Measurements from ENCODE around the gene DOCK8. TPM values are rescaled to one million over a fixed set of nuclear protein-coding genes. Genes with fewer than 3 reads are reported as not detected.

Gene DOCK8
- total and polyA plus RNA-seq, 2 of the 4 experiments (the other 2 are of a cell fraction), result not detected

- TF ChIP-seq RCOR1 (IDR thresholded peaks at IDR 0.05; ENCODE audit: insufficient replicate concordance, low read length), result no peak
- TF ChIP-seq CHD1 (IDR thresholded peaks at IDR 0.05; ENCODE audit: low read depth, low read length), result no peak
- TF ChIP-seq RAD21 (IDR thresholded peaks at IDR 0.05; ENCODE audit: low read length), result no peak
- no peak for TF ChIP-seq FOS (IDR thresholded peaks at IDR 0.05; ENCODE audit: low read depth, low read length)
- no peak for TF ChIP-seq BHLHE40 (IDR thresholded peaks at IDR 0.05; ENCODE audit: low read depth, low read length)
- TF ChIP-seq CTCF (conservative IDR thresholded peaks at IDR 0.05; ENCODE audit: low read depth, low read length), result no peak
- TF ChIP-seq MAFK (IDR thresholded peaks at IDR 0.05; ENCODE audit: low read depth, low read length), result no peak
- no peak for TF ChIP-seq SMC3 (IDR thresholded peaks at IDR 0.05; ENCODE audit: low read depth, low read length)
- TF ChIP-seq RFX5 (IDR thresholded peaks at IDR 0.05; ENCODE audit: low read depth, low read length), result no peak
- no peak for TF ChIP-seq MAZ (IDR thresholded peaks at IDR 0.05; ENCODE audit: borderline replicate concordance, low read depth, low read length)
- TF ChIP-seq NFE2L2 (IDR thresholded peaks at IDR 0.05; ENCODE audit: low read depth, low read length), result no peak
- no peak for TF ChIP-seq CEBPB (IDR thresholded peaks at IDR 0.05; ENCODE audit: low read depth, low read length)
- TF ChIP-seq USF2 (IDR thresholded peaks at IDR 0.05; ENCODE audit: low read depth, low read length), result no peak
- no peak for TF ChIP-seq ELK1 (IDR thresholded peaks at IDR 0.05; ENCODE audit: borderline replicate concordance, low read depth, low read length)
- in situ Hi-C loops (cut with MboI; ENCODE audit: low sequenced_read_pairs), result no loop called here
- no peak overlapping the region for H2AFZ ChIP-seq (replicated peaks; ENCODE audit: low read length, poor library complexity)
- ChIA-PET CTCF (interaction anchor here (0.9 kb wide), 1 partner anchor 8 kb away, joined by 3 read pairs; no protein-coding TSS in a partner anchor), POLR2A (ENCODE audit: unreplicated experiment) (no interaction called here)
- no peaks in the 10 kb centered on the region for H3K4me1 ChIP-seq (ENCODE audit: control insufficient read depth, insufficient read depth, low read length)
- H4K8ac ChIP-seq (ENCODE audit: low read depth in 2 of 2, low read length in 2 of 2), result no peak overlapping the region
- no peak overlapping the region for H3K18ac ChIP-seq (ENCODE audit: low read depth, low read length)
- no peak overlapping the region for H4K5ac ChIP-seq (ENCODE audit: low read depth, low read length)
- intact Hi-C loops (cut with micrococcal nuclease), result no loop called here
- no peak overlapping the region for H3K14ac ChIP-seq (replicated peaks; ENCODE audit: low read depth, low read length)
- no peak overlapping the region for H2AK5ac ChIP-seq (ENCODE audit: low read depth, low read length)
- H3K79me1 ChIP-seq (ENCODE audit: low read depth in 1 of 2, low read length in 2 of 2), result no peaks in the 10 kb centered on the region
- no peak for ATAC-seq (ENCODE audit: low read depth)
- H3K23ac ChIP-seq (ENCODE audit: low read depth, low read length), result no peak overlapping the region
- dilution Hi-C loops (cut with HindIII; ENCODE audit: low sequenced_read_pairs, unreplicated experiment), result no loop called here
- no peak overlapping the region for H3K4me3 ChIP-seq (ENCODE audit: insufficient read depth, low read depth, low read length)
- BruUV-seq (replicated peaks), result no TSS peak
- no peaks in the 10 kb centered on the region for H3K9me1 ChIP-seq (ENCODE audit: insufficient read depth, low read length)
- no peak overlapping the region for H2BK20ac ChIP-seq (ENCODE audit: low read depth, low read length)
- H3K4me2 ChIP-seq (ENCODE audit: low read depth, low read length), result no peak overlapping the region
- no peaks in the 10 kb centered on the region for H3K36me3 ChIP-seq (ENCODE audit: control insufficient read depth, insufficient read depth, low read length)
- no peak overlapping the region for H3K9ac ChIP-seq (ENCODE audit: low read depth, low read length)
- H3K9me3 ChIP-seq (ENCODE audit: control insufficient read depth, insufficient read depth, low read length), result no peaks in the 10 kb centered on the region
- H2BK120ac ChIP-seq (ENCODE audit: low read depth, low read length), result no peak overlapping the region
- no peak overlapping the region for H2BK15ac ChIP-seq (ENCODE audit: low read depth, low read length)
- no peaks in the 10 kb centered on the region; the same call in 1 of the 2 replicates for H3K27me3 ChIP-seq (ENCODE audit: control insufficient read depth, insufficient read depth, low read length)
- no peak overlapping the region for H3K56ac ChIP-seq (ENCODE audit: extremely low read depth, insufficient read depth, low read length)
- H3K27ac ChIP-seq (ENCODE audit: insufficient read depth, low read length), result no peak overlapping the region
- H4K91ac ChIP-seq (ENCODE audit: insufficient read depth, low read depth, low read length), result no peak overlapping the region
- no peaks in the 10 kb centered on the region for H4K20me1 ChIP-seq (ENCODE audit: insufficient read depth, low read length)
- H3K4ac ChIP-seq (ENCODE audit: low read depth, low read length), result no peak overlapping the region
- DNase-seq, result no peak
- no peak overlapping the region for H2BK5ac ChIP-seq (ENCODE audit: low read depth, low read length, poor library complexity, severe bottlenecking)
- H2AK9ac ChIP-seq (replicated peaks; ENCODE audit: low read depth, low read length, poor library complexity), result no peak overlapping the region
- no CpG with 5 or more reads among the region's 5 CpGs for WGBS, 2 experiments (ENCODE audit: extremely low coverage in 2 of 2, insufficient read length in 1 of 2)
Measured at GRCh38 chr9:228929-229695, 14.4 kb downstream of the DOCK8 start.
